ENCODE measurements around the gene GPR17. TPM values are rescaled to one million over a fixed set of nuclear protein-coding genes. Genes with fewer than 3 reads are reported as not detected.

Gene GPR17
- total RNA-seq, 1 donor from 2014 or later, result not detected

GRCh38 chr2:127697482-127698180 lies 51.7 kb downstream of the GPR17 start:
- DNase-seq, result no peak

- no peak for DNase-seq
Measured at GRCh38 chr2:127698553-127699355, 52.8 kb downstream of the GPR17 start.

- no peak for DNase-seq
Measured at GRCh38 chr2:127700527-127701192, 54.7 kb downstream of the GPR17 start.

DNA sequence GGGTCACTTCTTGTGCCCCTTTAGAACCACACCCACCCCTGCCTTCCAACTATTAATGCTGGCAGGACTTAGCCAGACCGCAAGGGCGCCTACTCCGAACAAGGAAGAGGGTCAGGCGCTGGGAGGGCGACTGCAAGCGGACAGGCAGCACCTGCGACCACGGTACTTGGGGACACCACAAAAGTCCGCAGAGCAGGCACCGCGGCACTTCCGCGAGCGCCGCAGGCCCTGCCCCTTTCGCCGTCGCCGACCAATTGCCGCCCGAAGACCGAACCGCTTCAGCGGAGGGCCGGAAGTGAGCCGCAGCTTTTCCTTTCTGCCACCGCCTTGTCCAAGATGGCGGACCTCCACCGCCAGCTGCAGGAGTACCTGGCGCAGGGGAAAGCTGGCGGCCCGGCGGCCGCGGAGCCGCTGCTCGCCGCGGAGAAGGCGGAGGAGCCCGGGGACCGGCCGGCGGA lies 55.3 kb downstream of the GPR17 start, which contains the start of gene SFT2D3:
Gene SFT2D3, plus strand, starts transcription at position 305 of the 458 bp plus-strand sequence. Its CDS starts 32 bp downstream, at position 337.
- DNase-seq, result peak; percentile 94

DNA sequence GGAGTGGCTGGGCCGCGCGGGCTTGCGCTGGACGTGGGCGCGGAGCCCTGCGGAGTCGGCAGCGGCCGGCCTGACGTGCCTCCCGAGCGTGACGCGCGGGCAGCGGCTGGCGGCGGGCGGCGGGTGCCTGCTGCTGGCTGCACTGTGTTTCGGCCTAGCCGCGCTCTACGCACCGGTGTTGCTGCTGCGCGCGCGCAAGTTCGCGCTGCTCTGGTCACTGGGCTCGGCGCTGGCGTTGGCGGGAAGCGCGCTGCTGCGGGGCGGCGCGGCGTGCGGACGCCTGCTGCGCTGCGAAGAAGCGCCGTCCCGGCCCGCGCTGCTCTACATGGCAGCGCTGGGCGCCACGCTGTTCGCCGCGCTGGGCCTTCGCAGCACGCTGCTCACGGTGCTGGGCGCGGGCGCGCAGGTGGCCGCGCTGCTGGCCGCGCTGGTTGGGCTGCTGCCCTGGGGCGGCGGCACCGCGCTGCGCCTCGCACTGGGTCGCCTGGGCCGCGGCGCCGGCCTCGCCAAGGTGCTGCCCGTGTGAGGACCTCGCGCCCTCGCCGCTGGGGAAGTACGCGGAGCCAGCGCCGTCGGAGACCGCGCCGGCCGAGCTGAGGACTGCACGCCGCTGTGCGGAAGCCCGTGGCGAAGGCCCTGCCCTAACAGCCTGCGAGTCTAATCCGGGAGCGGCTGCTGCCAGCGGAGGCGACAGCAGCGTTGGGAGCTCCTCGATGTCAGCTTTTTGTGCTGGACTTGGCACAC lies 55.9 kb downstream of the GPR17 start:
- DNase-seq, result peak; percentile 88

Other genes starting within 250 kb of the GPR17 start
- 0.17 TPM in 1 of 2 replicates, not detected in the other for gene PROC, start 227.7 kb upstream of the GPR17 start, total RNA-seq
- 42.8 and 53.1 TPM in 2 replicates for gene IWS1, start 119.7 kb upstream of the GPR17 start, total RNA-seq
- 0.09 TPM in 1 of 2 replicates, not detected in the other for gene MYO7B, start 110.5 kb upstream of the GPR17 start, total RNA-seq
- 20.1 and 23.8 TPM in 2 replicates for gene LIMS2, start 29.4 kb downstream of the GPR17 start, total RNA-seq
- gene SFT2D3, start 55.3 kb downstream of the GPR17 start, total RNA-seq, result 5.4 and 5.8 TPM in 2 replicates
- 30.8 and 54.9 TPM in 2 replicates for gene WDR33, start 165.0 kb downstream of the GPR17 start, total RNA-seq
- gene POLR2D, start 212.0 kb downstream of the GPR17 start, total RNA-seq, result 25.0 and 35.6 TPM in 2 replicates
- 20.1 and 20.6 TPM in 2 replicates for gene AMMECR1L, start 239.8 kb downstream of the GPR17 start, total RNA-seq

All from dermis blood vessel endothelial cell (primary cell).